OCI-M2 (cell line): ENCODE results near the gene C1orf146.
"Not testable (repeated sequence)": the region's sequence is repeated elsewhere in the genome, so short reads cannot be mapped to it uniquely, and the experiment has no call there.

Source experiments
- DNase-seq: peaks from one replicate; lab custom pipeline; 2025; ENCODE audit not compliant: unreplicated experiment; lab: John Stamatoyannopoulos, UW

The C1orf146 gene

DNA sequence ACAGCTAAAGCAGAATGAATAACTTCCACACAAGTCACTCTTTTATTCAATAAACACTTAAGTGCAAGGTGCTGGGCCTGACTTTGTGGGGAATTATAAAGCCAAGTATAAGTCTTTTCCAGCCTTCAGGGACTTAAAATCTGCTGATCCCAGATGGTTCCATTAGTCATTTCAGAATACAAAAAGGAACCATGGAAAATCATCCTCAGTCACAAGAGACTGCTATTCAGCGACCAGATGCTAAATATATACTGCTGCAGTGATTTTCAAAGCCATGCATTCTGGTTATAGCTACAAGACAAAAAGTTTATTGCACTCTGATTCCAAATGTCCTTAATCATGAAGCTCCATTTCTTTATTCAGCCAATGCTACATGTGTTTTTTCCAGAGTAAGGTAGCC lies 55.3 kb downstream of the C1orf146 start:
- DNase-seq: no peak

DNA sequence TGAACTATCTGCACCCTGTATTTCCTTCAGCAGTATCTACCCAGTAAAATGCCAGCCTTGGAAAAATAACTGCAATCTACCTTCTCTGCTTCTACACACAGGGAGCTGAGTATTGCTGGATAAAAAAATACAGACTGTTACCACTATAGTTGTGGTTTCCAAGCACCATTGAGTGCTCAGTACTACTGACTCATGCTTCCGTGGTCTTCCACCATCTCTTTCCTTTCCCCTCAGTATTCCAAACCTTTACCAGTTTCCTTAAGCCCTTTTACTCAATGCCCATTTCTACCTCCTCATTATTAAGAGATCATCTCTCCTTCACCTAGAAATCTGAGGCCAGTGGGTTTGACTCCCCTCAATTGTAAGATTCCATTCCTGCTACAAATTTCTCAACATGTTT lies 57.2 kb downstream of the C1orf146 start:
- DNase-seq: no peak

DNA sequence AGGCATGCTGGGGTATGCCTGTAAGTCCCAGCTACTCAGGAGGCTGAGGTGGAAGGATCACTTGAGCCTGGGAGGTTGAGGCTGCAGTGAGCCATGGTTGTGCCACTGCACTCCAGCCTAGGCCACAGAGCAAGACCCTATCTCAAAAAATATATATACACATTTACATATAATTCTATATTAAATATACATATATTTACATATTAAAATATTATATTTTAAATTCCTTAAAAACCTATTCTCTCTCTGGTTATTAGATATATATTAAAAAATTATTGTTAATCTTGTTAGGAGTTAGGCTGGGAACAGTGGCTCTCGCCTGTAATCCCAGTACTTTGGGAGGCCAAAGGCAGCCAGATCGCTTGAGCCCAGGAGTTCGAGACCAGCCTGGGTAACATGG lies 58.4 kb downstream of the C1orf146 start:
- no peak for DNase-seq

DNA sequence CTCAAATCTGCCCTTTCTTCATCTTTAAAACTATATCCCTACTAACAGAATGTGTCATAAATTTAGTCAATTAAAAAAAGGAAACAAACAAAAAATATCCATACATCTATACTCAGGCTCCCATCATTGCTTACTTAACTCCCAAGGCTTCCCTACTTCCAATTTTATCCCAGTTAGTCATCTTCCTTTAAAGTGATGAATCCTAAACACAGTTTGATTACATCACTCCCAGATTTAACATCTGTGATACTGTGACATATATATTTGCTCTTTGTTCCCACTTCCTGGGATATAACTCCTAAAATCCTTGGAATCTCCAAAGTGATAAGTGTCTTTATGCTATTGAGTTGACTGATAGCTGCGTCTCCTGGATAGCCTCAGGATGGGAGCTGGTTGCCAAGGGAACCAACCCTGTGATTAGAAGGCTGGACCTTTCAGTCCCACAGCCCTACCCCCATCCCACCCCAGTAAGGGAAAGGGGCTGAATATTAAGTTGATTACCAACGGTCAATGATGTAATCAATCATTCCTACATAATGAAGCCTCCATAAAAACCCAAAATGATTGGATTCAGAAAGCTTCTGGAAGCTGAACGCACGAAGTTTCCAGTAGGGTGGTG lies 59.5 kb downstream of the C1orf146 start:
- no peak for DNase-seq

DNA sequence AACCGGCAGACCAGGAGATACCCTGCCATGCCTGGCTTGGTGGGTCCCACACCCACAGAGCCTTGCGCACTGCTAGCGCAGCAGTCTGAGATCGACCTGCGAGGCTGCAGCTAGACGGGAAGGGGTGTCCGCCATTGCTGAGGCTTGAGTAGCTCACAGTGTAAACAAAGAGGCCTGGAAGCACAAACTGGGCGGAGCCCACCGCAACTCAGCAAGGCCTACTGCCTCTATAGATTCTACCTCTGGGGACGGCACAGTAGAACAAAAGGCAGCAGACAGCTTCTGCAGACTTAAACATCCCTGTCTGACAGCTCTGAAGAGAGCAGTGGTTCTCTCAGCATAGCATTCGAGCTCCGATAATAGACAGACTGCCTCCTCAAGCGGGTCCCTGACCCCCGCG lies 62.1 kb downstream of the C1orf146 start:
- not testable (repeated sequence) for DNase-seq

DNA sequence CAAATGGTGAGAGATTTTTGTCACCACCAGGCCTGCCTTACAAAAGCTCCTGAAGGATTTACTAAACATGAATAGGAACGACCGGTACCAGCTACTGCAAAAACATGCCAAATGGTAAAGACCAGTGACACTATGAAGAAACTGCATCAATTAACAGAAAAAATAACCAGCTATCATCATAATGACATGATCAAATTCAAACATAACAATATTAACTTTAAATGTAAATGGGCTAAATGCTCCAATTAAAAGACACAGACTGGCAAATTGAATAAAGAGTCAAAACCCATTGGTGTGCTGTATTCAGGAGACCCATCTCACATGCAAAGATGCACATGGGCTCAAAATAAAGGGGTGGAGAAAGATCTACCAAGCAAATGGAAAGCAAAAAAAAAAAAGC lies 63.7 kb downstream of the C1orf146 start:
- DNase-seq: not testable (repeated sequence)

DNA sequence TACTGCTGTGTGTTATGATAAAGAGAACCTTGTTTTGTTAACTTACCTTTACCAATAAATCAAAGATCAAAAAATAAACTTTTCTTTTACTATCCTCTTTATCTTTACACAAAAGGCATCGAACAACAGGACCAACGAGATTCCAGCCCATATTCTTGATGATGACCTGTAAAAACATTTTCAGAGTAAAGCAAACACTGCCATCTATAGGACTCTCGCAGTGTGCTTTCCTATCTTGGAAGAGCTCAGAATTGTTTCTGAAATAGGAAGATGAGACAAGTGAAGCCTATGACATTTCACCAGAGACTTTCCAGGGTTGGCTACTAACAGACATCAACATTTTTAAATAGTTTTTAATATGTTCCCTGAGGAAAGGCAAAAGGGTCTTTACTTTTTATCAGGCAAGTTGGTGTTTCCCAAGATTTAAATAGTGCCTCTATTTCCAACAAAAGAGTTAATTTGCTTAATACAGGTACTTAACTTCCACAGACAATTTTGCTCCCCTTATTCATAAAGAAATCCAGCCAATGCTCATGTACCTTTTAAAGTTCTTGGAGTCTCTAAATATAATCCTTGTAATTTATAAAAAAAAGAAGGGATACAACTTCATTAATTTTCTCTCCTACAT lies 73.8 kb downstream of the C1orf146 start:
- DNase-seq: no peak
